ENCODE measurements around the gene STK16. TPM values are rescaled to one million over a fixed set of nuclear protein-coding genes. Genes with fewer than 3 reads are reported as not detected.

The STK16 gene
- total RNA-seq, 1 donor from 2014 or later, result 32.0 TPM

GRCh38 chr2:219218217-219218731 lies 27.0 kb upstream of the STK16 start:
- peak overlapping the region; percentile 39 for H3K27ac Mint-ChIP-seq
- intact Hi-C loops (cut with micrococcal nuclease), result loop anchor here (2.0 kb wide), 3 partner anchors 41 to 61 kb away; partner anchors contain the start of genes CNPPD1, DNAJB2 and NHEJ1

GRCh38 chr2:219218732-219219701 lies 26.3 kb upstream of the STK16 start, which contains the start of gene ABCB6:
Gene ABCB6, minus strand, starts transcription at chr2:219218958. Its CDS starts 285 bp downstream, at chr2:219218673.
- peak; percentile 81 for DNase-seq (ENCODE audit: low spot score)
- intact Hi-C loops (cut with micrococcal nuclease), result loop anchor here (1.0 to 2.0 kb wide), 4 partner anchors 10 to 60 kb away; partner anchors contain the start of genes ANKZF1, ATG9A, CNPPD1 and DNAJB2
- Mint-ChIP-seq H3K9me3 (no peaks in the 10 kb centered on the region), H3K27me3 (ENCODE audit: low read depth) (no peaks in the 10 kb centered on the region), H3K4me1 (ENCODE audit: low read depth) (peaks cover 22% of the 10 kb centered on the region), H3K27ac (peak within 1 kb of the TSS; percentile 55), H3K4me3 (ENCODE audit: low read depth) (peak within 1 kb of the TSS; percentile 82), H3K36me3 (ENCODE audit: low read depth) (peaks cover 67% of the 10 kb centered on the region)

More at GRCh38 chr2:219218217-219218731, 27.0 kb upstream of the STK16 start:
- H3K4me3 Mint-ChIP-seq (ENCODE audit: low read depth), result peak overlapping the region; percentile 82
- DNase-seq (ENCODE audit: low spot score), result no peak
- peaks cover 66% of the 10 kb centered on the region for H3K36me3 Mint-ChIP-seq (ENCODE audit: low read depth)
- H3K27me3 Mint-ChIP-seq (ENCODE audit: low read depth), result no peaks in the 10 kb centered on the region
- no peaks in the 10 kb centered on the region for H3K9me3 Mint-ChIP-seq
- peaks cover 22% of the 10 kb centered on the region for H3K4me1 Mint-ChIP-seq (ENCODE audit: low read depth)

DNA sequence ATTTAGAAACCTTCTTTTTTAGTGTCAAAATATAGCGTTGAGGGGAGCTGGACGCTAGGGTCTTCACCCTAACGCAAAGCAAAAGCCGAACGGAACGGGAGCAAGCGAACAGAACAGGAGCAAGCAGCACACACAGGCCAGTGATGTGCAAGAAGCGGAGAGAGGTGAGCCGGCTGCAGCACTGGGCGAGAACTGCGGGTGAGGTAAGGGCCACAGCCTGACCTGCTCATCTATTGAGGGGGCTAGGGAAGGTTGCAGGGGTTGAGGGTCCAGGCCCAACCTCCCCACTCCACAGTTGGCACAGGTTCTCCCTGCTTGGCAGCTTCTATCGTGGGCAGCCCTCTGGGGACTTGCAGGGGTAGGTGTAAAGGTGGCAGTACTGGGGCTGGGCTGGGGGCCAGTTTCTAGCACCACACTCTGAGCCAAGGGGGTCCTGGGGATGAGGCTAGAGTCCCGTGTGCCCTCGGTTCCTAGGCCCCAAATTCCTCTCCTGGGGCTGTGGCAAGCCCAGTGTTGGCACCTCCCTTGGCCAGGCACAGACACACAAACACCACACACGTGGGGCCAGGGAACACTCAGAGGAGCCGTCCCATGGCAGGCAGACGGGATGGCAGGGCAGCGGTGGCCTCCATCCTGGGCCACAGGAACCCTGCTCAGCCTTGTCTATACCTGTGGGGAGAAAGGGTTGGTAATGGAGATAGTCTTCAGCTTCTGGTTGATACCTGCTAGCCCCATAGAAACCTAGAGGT lies 25.3 kb upstream of the STK16 start:
- no peaks in the 10 kb centered on the region for H3K9me3 Mint-ChIP-seq
- peaks cover 68% of the 10 kb centered on the region for H3K36me3 Mint-ChIP-seq (ENCODE audit: low read depth)
- H3K4me1 Mint-ChIP-seq (ENCODE audit: low read depth), result peaks cover 22% of the 10 kb centered on the region
- intact Hi-C loops (cut with micrococcal nuclease), result loop anchor here (1.0 to 2.0 kb wide), 4 partner anchors 9 to 59 kb away; partner anchors contain the start of genes ANKZF1, ATG9A, CNPPD1 and DNAJB2
- H3K4me3 Mint-ChIP-seq (ENCODE audit: low read depth), result no peak overlapping the region
- H3K27ac Mint-ChIP-seq, result no peak overlapping the region
- DNase-seq (ENCODE audit: low spot score), result no peak
- H3K27me3 Mint-ChIP-seq (ENCODE audit: low read depth), result no peaks in the 10 kb centered on the region

- Mint-ChIP-seq H3K27me3 (ENCODE audit: low read depth) (no peaks in the 10 kb centered on the region), H3K9me3 (no peaks in the 10 kb centered on the region), H3K4me1 (ENCODE audit: low read depth) (peaks cover 22% of the 10 kb centered on the region), H3K36me3 (ENCODE audit: low read depth) (peaks cover 68% of the 10 kb centered on the region), H3K4me3 (ENCODE audit: low read depth) (no peak overlapping the region), H3K27ac (no peak overlapping the region)
- no peak for DNase-seq (ENCODE audit: low spot score)
- intact Hi-C loops (cut with micrococcal nuclease), result no loop called here
Observed at GRCh38 chr2:219220652-219221402, 24.5 kb upstream of the STK16 start.

DNA sequence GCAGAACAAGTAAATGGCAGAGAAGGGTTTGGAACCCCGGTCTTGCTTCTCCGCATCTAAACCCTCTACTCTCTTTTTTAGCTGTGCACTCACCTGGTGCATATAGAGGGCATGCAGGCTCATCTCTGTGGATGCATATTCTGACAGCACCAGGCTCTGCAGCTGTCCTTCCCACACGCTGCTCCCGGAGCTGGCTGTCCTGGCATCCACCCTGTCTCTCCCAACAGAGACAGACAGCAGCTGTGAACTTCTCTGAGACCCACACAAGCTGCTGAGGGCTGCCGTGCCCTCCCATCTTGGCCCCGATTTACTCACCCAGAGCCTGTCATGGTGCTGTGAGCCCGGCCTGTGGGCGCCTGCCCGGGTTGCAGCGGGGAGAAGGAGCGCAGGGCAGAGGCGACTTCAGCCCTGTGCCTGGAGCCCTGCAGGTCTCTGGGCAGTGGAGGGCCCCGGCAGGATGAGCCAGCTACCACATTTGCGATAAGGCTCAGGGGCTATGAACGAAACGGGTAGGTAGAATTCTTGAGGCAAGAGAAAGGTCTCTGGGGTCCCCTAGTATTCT lies 23.2 kb upstream of the STK16 start:
- H3K36me3 Mint-ChIP-seq (ENCODE audit: low read depth), result peaks cover 65% of the 10 kb centered on the region
- no peaks in the 10 kb centered on the region for H3K9me3 Mint-ChIP-seq

GRCh38 chr2:219223831-219224610 lies 21.3 kb upstream of the STK16 start:
- H3K9me3 Mint-ChIP-seq, result no peaks in the 10 kb centered on the region
- H3K4me3 Mint-ChIP-seq (ENCODE audit: low read depth), result no peak overlapping the region
- H3K27me3 Mint-ChIP-seq (ENCODE audit: low read depth), result no peaks in the 10 kb centered on the region
- peaks cover 68% of the 10 kb centered on the region for H3K36me3 Mint-ChIP-seq (ENCODE audit: low read depth)
- DNase-seq (ENCODE audit: low spot score), result no peak
- peaks cover 18% of the 10 kb centered on the region for H3K4me1 Mint-ChIP-seq (ENCODE audit: low read depth)
- H3K27ac Mint-ChIP-seq, result no peak overlapping the region
- intact Hi-C loops (cut with micrococcal nuclease), result no loop called here

More for the DNA sequence above, 23.2 kb upstream of the STK16 start:
- Mint-ChIP-seq H3K4me3 (ENCODE audit: low read depth) (no peak overlapping the region), H3K27me3 (ENCODE audit: low read depth) (no peaks in the 10 kb centered on the region), H3K4me1 (ENCODE audit: low read depth) (peaks cover 17% of the 10 kb centered on the region), H3K27ac (no peak overlapping the region)
- DNase-seq (ENCODE audit: low spot score), result no peak
- intact Hi-C loops (cut with micrococcal nuclease), result no loop called here

GRCh38 chr2:219225350-219225749 lies 19.9 kb upstream of the STK16 start:
- Mint-ChIP-seq H3K9me3 (no peaks in the 10 kb centered on the region), H3K4me3 (ENCODE audit: low read depth) (no peak overlapping the region), H3K36me3 (ENCODE audit: low read depth) (peaks cover 63% of the 10 kb centered on the region), H3K27me3 (ENCODE audit: low read depth) (no peaks in the 10 kb centered on the region), H3K4me1 (ENCODE audit: low read depth) (peaks cover 16% of the 10 kb centered on the region), H3K27ac (no peak overlapping the region)
- DNase-seq (ENCODE audit: low spot score), result no peak
- intact Hi-C loops (cut with micrococcal nuclease), result no loop called here

DNA sequence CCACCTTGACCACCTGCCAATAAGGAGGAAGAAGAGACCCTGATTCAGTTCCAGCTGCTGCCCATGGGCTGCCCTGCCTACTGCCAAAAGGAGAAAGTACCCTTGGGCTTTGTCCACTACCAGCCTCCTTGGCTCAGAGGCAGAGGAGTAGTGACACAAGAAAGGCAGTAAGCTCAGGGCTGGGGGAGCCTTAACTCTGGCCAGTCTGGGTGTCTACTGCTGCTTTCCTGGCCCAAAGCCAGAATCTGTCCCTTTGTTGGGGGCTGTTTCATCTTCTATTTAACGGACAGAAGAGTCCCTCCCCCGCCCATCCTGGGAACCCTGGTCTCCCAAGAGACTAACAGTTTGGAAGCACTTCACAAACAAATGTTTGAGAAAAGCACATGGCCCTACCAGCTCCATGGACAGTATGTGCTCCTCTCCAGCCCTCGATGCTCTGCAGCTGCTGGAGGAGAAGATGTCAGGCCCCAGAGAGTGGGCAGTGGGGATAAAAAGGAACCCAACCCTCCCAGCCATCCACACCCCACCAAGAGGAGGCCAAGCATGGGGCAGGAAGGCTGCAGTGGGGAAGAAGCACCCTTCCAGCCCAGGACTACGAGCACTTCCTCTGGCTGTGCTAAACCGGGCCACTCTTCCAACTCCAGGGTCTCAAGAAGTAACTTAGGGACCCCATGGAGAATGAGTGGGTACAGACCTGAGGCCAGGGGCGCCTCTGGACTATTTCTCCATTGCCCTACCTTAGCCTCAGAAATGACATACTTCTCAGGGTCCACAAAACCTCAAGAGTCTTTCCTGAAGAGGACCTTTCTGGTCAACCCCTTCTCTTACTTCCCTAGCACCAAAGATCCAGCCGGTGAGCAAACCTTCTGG lies 17.0 kb upstream of the STK16 start:
- intact Hi-C loops (cut with micrococcal nuclease), result no loop called here
- peak overlapping the region; percentile 60 for H3K27ac Mint-ChIP-seq
- H3K4me3 Mint-ChIP-seq (ENCODE audit: low read depth), result peak overlapping the region; percentile 83
- DNase-seq (ENCODE audit: low spot score), result no peak
- no peaks in the 10 kb centered on the region for H3K27me3 Mint-ChIP-seq (ENCODE audit: low read depth)
- H3K4me1 Mint-ChIP-seq (ENCODE audit: low read depth), result peaks cover 31% of the 10 kb centered on the region
- peaks cover 63% of the 10 kb centered on the region for H3K36me3 Mint-ChIP-seq (ENCODE audit: low read depth)
- H3K9me3 Mint-ChIP-seq, result no peaks in the 10 kb centered on the region

- Mint-ChIP-seq H3K27ac (peak overlapping the region; percentile 60), H3K9me3 (no peaks in the 10 kb centered on the region), H3K4me3 (ENCODE audit: low read depth) (peak overlapping the region; percentile 83), H3K36me3 (ENCODE audit: low read depth) (peaks cover 63% of the 10 kb centered on the region), H3K4me1 (ENCODE audit: low read depth) (peaks cover 33% of the 10 kb centered on the region), H3K27me3 (ENCODE audit: low read depth) (no peaks in the 10 kb centered on the region)
- no peak for DNase-seq (ENCODE audit: low spot score)
- intact Hi-C loops (cut with micrococcal nuclease), result loop anchor here (1.0 kb wide), 8 partner anchors 10 to 69 kb away; partner anchors contain the start of genes DNAJB2, GLB1L, NHEJ1 and RETREG2
Observed at GRCh38 chr2:219228911-219229304, 16.4 kb upstream of the STK16 start.

DNA sequence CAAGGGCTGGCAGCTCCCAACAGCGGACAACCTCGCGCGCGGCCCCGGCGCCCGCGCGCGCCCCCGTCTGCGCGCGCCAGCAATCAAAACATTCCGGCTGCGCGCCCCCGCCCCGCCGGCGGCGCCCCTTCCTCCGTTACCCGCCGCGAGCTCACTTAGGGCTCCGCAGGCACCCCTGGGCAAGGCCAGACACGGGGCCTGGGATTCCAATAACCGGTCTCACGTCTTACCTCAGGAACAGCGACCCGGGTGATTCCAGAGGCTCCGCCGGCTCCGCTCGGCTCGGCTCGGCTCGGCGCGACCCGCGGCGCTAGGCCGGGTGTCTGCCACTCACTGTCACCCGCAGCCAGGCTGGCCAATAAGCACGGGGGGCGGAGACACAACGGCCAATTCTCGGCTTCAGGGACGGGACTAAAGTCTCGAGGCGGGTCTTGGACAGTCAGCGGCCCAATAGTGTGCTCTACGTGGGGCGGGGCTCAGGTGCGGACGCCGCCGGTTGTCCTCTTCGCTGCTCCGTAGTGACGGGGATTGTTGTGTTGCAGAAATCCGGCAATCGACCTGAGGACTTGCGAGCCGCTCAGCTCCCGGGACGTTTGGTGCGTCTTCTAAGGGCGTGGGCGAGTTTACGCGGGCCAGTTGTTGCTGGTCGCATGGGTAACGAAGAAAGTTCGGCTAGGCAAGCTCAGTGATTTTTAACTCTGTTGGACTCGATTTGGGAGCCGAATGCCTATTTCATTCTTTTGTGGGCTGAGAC lies 15.8 kb upstream of the STK16 start, which contains the start of the genes ANKZF1 and ATG9A:
Gene ANKZF1, plus strand, starts transcription at position 502 of the 754 bp plus-strand sequence. CDS start 452 bp downstream, outside the sequence.
Gene ATG9A, minus strand, starts transcription at position 332 of the 754 bp plus-strand sequence. CDS start 1,612 bp downstream, outside the sequence.
- Mint-ChIP-seq H3K9me3 (no peaks in the 10 kb centered on the region), H3K27ac (peak within 1 kb of the TSS; percentile 99), H3K36me3 (ENCODE audit: low read depth) (peaks cover 63% of the 10 kb centered on the region), H3K27me3 (ENCODE audit: low read depth) (no peaks in the 10 kb centered on the region), H3K4me3 (ENCODE audit: low read depth) (peak within 1 kb of the TSS; percentile 97), H3K4me1 (ENCODE audit: low read depth) (peaks cover 33% of the 10 kb centered on the region)
- intact Hi-C loops (cut with micrococcal nuclease), result loop anchor here (1.0 kb wide), 8 partner anchors 10 to 69 kb away; partner anchors contain the start of genes DNAJB2, GLB1L, NHEJ1 and RETREG2
- peak; percentile 99 for DNase-seq (ENCODE audit: low spot score)
